ENCODE measurements around the gene PIK3R5. TPM values are rescaled to one million over a fixed set of nuclear protein-coding genes. Genes with fewer than 3 reads are reported as not detected.
A peak's percentile ranks its signal among the peaks of the same experiment; 100 is the strongest.

The PIK3R5 gene
- total RNA-seq, 1 donor from 2014 or later = 44.0 TPM

- no peak for TF ChIP-seq CTCF (IDR thresholded peaks at IDR 0.05)
- ATAC-seq = no peak
- Histone ChIP-seq H3K27me3 (ENCODE audit: low read depth) (peaks cover 14% of the 10 kb centered on the region), H3K4me1 (peaks cover 5% of the 10 kb centered on the region), H3K4me3 (no peak overlapping the region), H3K9me3 (no peaks in the 10 kb centered on the region), H3K36me3 (peaks cover 7% of the 10 kb centered on the region), H3K27ac (no peak overlapping the region)
- intact Hi-C loops (cut with DNase I) = no loop called here
- DNase-seq = no peak
Measured at GRCh38 chr17:8875436-8875835, 90.1 kb downstream of the PIK3R5 start.

DNA sequence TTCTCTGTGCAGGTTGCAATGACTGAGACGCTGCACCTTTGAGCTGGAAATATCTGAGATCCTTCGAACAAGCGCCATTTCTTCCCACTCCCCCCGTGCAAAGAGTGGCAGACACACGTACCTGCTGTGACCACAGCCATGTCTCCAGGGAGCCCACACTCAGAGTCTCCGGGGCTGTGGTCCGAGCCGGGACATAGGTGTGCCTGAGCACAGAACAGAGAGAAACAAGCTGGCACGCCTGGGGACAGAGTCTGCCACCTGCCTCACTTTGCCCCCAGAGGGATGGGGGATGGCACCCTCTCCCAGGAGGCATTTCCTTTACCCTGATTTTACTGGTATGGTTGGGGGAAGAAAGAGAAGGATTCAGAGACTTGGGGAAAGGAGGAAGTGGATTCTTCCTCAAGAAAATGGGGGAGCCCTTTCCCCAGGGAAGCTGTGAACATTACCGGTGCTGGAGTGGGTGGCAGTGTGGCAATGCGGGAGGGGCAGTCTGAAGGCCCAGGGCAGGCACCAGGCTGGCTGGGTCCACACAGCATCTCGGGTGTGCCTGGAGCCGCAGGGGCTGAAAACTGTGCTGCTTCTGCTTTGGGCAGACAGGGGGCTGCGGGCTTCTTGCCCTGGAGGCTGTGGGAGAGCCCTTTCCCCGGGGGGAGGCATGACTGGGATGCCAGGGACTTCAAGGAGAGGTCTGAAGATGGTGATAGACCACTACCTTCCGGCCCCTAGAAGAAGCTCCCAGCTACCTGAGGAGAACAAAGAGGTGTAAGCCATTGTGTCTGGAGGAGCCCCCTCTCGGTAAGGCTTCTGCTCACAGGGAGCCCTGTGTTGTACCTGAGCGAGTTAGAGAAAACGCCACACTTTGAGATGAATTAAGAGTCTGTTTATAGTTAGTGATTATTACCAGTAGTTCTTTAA lies 91.4 kb downstream of the PIK3R5 start:
- Histone ChIP-seq H3K27ac (no peak overlapping the region), H3K36me3 (no peaks in the 10 kb centered on the region), H3K27me3 (ENCODE audit: low read depth) (peaks cover 14% of the 10 kb centered on the region), H3K4me3 (no peak overlapping the region), H3K4me1 (peaks cover 5% of the 10 kb centered on the region), H3K9me3 (no peaks in the 10 kb centered on the region)
- TF ChIP-seq CTCF (IDR thresholded peaks at IDR 0.05) = no peak
- intact Hi-C loops (cut with DNase I) = no loop called here
- DNase-seq (no peak), ATAC-seq (no peak)

DNA sequence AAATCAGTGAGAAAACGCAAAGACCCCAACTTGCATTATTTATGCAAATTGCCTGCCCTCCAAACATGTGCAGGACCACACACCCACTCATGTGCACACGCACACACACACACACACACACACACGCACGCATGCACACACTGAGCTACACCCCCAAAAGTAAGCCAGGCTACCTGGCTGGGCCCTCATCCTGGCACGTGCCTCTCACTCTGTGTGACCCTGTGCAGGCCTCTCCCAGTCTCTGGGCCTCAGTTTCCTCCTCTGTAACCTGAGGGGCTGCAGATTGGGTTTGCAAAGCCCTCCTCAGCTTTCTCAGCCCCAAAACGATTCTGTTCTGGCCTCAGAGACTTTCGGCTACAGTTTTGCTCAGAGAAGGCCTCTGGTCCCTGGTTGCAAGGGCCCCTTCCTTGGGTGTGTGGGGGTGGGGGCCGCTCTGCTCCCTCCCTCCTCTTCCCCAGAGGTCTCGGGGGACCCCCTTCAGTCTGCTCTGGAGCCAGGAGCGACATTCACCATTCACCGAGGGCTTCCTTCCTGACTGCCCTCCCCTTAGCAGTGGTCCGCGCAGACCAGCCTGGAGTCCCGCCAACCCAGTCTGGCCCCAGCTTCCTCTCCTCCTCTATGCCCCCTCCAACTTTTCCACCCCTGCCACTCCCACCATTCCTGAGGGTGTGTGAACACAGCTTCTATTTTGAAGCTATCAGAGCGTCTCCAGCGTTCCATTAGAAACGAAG lies 92.6 kb downstream of the PIK3R5 start:
- Histone ChIP-seq H3K4me1 (peaks cover 5% of the 10 kb centered on the region), H3K27ac (no peak overlapping the region), H3K36me3 (no peaks in the 10 kb centered on the region), H3K4me3 (no peak overlapping the region), H3K9me3 (no peaks in the 10 kb centered on the region), H3K27me3 (ENCODE audit: low read depth) (peaks cover 14% of the 10 kb centered on the region)
- ATAC-seq = peak in 1 of 2 donors; percentile 19
- no peak for DNase-seq
- no peak for TF ChIP-seq CTCF (IDR thresholded peaks at IDR 0.05)
- intact Hi-C loops (cut with DNase I) = no loop called here

- intact Hi-C loops (cut with DNase I) = no loop called here
- H3K4me1 ChIP-seq = peaks cover 5% of the 10 kb centered on the region
- H3K27ac ChIP-seq = no peak overlapping the region
- ATAC-seq = peak in 1 of 2 donors; percentile 21
- peaks cover 14% of the 10 kb centered on the region for H3K27me3 ChIP-seq (ENCODE audit: low read depth)
- H3K4me3 ChIP-seq = no peak overlapping the region
- no peak for TF ChIP-seq CTCF (IDR thresholded peaks at IDR 0.05)
- H3K36me3 ChIP-seq = no peaks in the 10 kb centered on the region
- no peak for DNase-seq
- no peaks in the 10 kb centered on the region for H3K9me3 ChIP-seq
Measured at GRCh38 chr17:8872036-8872704, 93.3 kb downstream of the PIK3R5 start.

- H3K27me3 ChIP-seq (ENCODE audit: low read depth) = peaks cover 14% of the 10 kb centered on the region
- no peaks in the 10 kb centered on the region for H3K36me3 ChIP-seq
- TF ChIP-seq CTCF (IDR thresholded peaks at IDR 0.05) = no peak
- intact Hi-C loops (cut with DNase I) = no loop called here
- H3K4me1 ChIP-seq = peaks cover 5% of the 10 kb centered on the region
- DNase-seq (no peak), ATAC-seq (no peak)
- H3K27ac ChIP-seq = no peak overlapping the region
- H3K4me3 ChIP-seq = no peak overlapping the region
- H3K9me3 ChIP-seq = no peaks in the 10 kb centered on the region
Measured at GRCh38 chr17:8871081-8871581, 94.4 kb downstream of the PIK3R5 start.
